Heart left ventricle (tissue), 13 donors: ENCODE data around the gene STAG3.
"Not testable (repeated sequence)": the region's sequence is repeated elsewhere in the genome, so short reads cannot be mapped to it uniquely, and the experiment has no call there.

Experiments used
- POLR2A ChIP-seq, 2 donors: fragments of 450-650 bp; IDR thresholded peaks; one replicate each; pipeline ENCODE4 v1.6.1; 2017; ENCODE audit warnings: antibody characterized with exemption in 2 of 2, mild to moderate bottlenecking in 2 of 2, moderate library complexity in 2 of 2
- TF ChIP-seq, protein P1 (sequence below), 12 donors: fragments of 200-600 bp; sonication (generic) in 4 of 12; IDR thresholded peaks; one replicate each; pipeline versions ENCODE4 v1.5.0 to v1.8.0; 2018 to 2022; ENCODE audit warnings: antibody characterized with exemption in 12 of 12, mild to moderate bottlenecking in 5 of 12
- donor health status: ischemic (EF 13 %, LVEDD 7.1; RV severe dilation, severe dysfunction).
- donor health status: DM: no; HTN: yes; CAD: no.
- donor health status: DM: no; HTN: no; CAD: no.
- donor health status: ischemic (EF 25% LVEDD 6.9; RV normal size, moderate dysfunction).
- donor health status: ischemic (EF 25% LVEDD 5.7; RV mildly dilated, moderate dysfunction).
- donor health status: ischemic (EF 35%, LVEDD 5.7; RV mildly dilated, moderate dysfunction).
- donor health status: nonischemic (EF 11% LVEDD 7.7; RV severe dilation, severe dysfunction).
- donor health status: DM: yes; HTN: yes; CAD: no.
- donor health status: PGD.
- donor health status: ischemic (EF 29% LVEDD 5.4; RV normal size, mild dysfunction).
- donor health status: nonischemic (EF 23%, LVEDD 6.1; RV moderate dilation, normal function).

DNA sequence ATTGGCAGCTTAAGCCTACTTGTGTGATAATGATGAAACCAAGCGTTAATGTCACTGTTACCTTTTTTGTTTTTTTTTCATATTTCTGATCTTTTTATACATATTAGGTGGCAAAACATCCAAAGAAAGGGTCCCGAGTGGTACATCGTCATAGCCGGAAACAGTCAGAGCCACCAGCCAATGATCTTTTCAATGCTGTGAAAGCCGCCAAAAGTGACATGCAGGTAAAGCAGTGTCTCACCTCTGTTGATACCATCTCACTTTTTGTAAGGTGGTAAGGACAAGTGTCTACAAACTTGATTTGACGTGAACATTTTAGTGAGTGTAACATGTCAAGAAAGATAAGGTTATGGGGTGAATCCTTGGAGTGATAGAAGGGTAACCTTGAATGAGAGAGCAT is 4.9 kb downstream of the STAG3 start:
- TF ChIP-seq, protein P1, sequence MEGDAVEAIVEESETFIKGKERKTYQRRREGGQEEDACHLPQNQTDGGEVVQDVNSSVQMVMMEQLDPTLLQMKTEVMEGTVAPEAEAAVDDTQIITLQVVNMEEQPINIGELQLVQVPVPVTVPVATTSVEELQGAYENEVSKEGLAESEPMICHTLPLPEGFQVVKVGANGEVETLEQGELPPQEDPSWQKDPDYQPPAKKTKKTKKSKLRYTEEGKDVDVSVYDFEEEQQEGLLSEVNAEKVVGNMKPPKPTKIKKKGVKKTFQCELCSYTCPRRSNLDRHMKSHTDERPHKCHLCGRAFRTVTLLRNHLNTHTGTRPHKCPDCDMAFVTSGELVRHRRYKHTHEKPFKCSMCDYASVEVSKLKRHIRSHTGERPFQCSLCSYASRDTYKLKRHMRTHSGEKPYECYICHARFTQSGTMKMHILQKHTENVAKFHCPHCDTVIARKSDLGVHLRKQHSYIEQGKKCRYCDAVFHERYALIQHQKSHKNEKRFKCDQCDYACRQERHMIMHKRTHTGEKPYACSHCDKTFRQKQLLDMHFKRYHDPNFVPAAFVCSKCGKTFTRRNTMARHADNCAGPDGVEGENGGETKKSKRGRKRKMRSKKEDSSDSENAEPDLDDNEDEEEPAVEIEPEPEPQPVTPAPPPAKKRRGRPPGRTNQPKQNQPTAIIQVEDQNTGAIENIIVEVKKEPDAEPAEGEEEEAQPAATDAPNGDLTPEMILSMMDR (IDR thresholded peaks at IDR 0.05): not testable (repeated sequence)
- not testable (repeated sequence) for TF ChIP-seq POLR2A (IDR thresholded peaks at IDR 0.05)
